GM23248 (cell line): ENCODE results near the gene ATP7B. TPM values are rescaled to one million over a fixed set of nuclear protein-coding genes. Genes with fewer than 3 reads are reported as not detected.

Source experiments
- DNase-seq: peaks from one replicate; pipeline ENCODE4 v3.0.0-alpha.2; 2015
- H2AFZ ChIP-seq: fragments of 200-600 bp; sonication (generic); 2 replicates; pipeline ENCODE4 v1.6.1; 2016; ENCODE audit warnings: antibody characterized with exemption
- H3F3A ChIP-seq: fragments of 200-600 bp; sonication (generic); 2 replicates; pipeline ENCODE4 v1.6.1; 2016; ENCODE audit warnings: mild to moderate bottlenecking, antibody characterized with exemption, mixed run types; ENCODE audit not compliant: insufficient read depth
- H3K27ac ChIP-seq: fragments of 200-600 bp; sonication (generic); 2 replicates; pipeline ENCODE4 v1.5.1; 2016; ENCODE audit warnings: mild to moderate bottlenecking
- H3K27me3 ChIP-seq: fragments of 200-600 bp; sonication (generic); replicated peaks from 2 replicates; pipeline ENCODE4 v1.6.1; 2016; ENCODE audit warnings: mild to moderate bottlenecking; ENCODE audit not compliant: insufficient read depth
- H3K36me3 ChIP-seq: fragments of 200-600 bp; sonication (generic); 2 replicates; pipeline ENCODE4 v1.6.1; 2016; ENCODE audit warnings: low read depth, mild to moderate bottlenecking
- H3K4me1 ChIP-seq: fragments of 200-600 bp; sonication (generic); 2 replicates; pipeline ENCODE4 v1.6.1; 2016; ENCODE audit warnings: mild to moderate bottlenecking; ENCODE audit not compliant: insufficient read depth
- H3K4me2 ChIP-seq: fragments of 200-600 bp; sonication (generic); one replicate; pipeline ENCODE4 v1.6.1; 2016; ENCODE audit warnings: mild to moderate bottlenecking; ENCODE audit not compliant: unreplicated experiment
- H3K4me3 ChIP-seq: fragments of 200-600 bp; sonication (generic); 2 replicates; pipeline ENCODE4 v1.5.1; 2016; ENCODE audit warnings: mild to moderate bottlenecking
- H3K79me2 ChIP-seq: fragments of 200-600 bp; sonication (generic); 2 replicates; pipeline ENCODE4 v1.6.1; 2016; ENCODE audit warnings: mild to moderate bottlenecking; ENCODE audit not compliant: insufficient read depth
- H3K9ac ChIP-seq: fragments of 200-600 bp; sonication (generic); 2 replicates; pipeline ENCODE4 v1.6.1; 2016; ENCODE audit warnings: mild to moderate bottlenecking
- H3K9me2 ChIP-seq: fragments of 200-600 bp; sonication (generic); 2 replicates; pipeline ENCODE4 v1.6.1; 2016; ENCODE audit warnings: mixed run types, mild to moderate bottlenecking, moderate library complexity; ENCODE audit not compliant: insufficient read depth
- H3K9me3 ChIP-seq: fragments of 200-600 bp; sonication (generic); one replicate; pipeline ENCODE4 v1.6.1; 2017; ENCODE audit warnings: low read depth
- H4K20me1 ChIP-seq: fragments of 200-600 bp; sonication (generic); 2 replicates; pipeline ENCODE4 v1.6.0; 2016; ENCODE audit not compliant: insufficient read depth
- EZH2 ChIP-seq: fragments of 200-600 bp; sonication (generic); IDR thresholded peaks from 2 replicates; pipeline ENCODE4 v1.6.1; 2018; ENCODE audit warnings: antibody characterized with exemption, mild to moderate bottlenecking; ENCODE audit not compliant: insufficient read depth, poor library complexity, severe bottlenecking
- EZH2phosphoT487 ChIP-seq: fragments of 200-600 bp; sonication (generic); IDR thresholded peaks from 2 replicates; pipeline ENCODE4 v1.6.1; 2018; ENCODE audit warnings: antibody characterized with exemption, moderate library complexity, mild to moderate bottlenecking, low read depth; ENCODE audit not compliant: insufficient read depth
- WGBS, 2 experiments: methylation state at CpG; one replicate each; pipeline ENCODE4 v1.1.6; 2015 to 2017; ENCODE audit warnings: low lambda C conversion rate in 2 of 2, low coverage in 1 of 2; ENCODE audit errors: missing lambda C conversion rate in 2 of 2; 5-methylcytosine and 5-hydroxymethylcytosine counted together
- in situ Hi-C: fragments of 300-500 bp; cut with MboI; formaldehyde crosslinking; loops from 2 replicates; pipeline ENCODE4 v1.15.0; 2020
- polyA plus RNA-seq: library from polyadenylated mRNA; unstranded; fragments of >200 nt; fragmentation: Nextera tagmentation; extraction: Ambion mirVana; gene quantifications from 2 replicates; pipeline ENCODE4 v1.2.1, GENCODE V29; 2016
- total RNA-seq: library from RNA; depleted of rRNA; stranded (reverse); fragments of >200 nt; shearing (Covaris generic); gene quantifications from 2 replicates; pipeline ENCODE4 v1.2.3, GENCODE V29; 2014

ATP7B gene
- total and polyA plus RNA-seq, 2 experiments from 2014 or later = 0.10 to 0.32 TPM

GRCh38 chr13:51922771-51923480 is 88.3 kb downstream of the ATP7B start:
- Histone ChIP-seq H3K9me2 (no peaks in the 10 kb centered on the region), H2AFZ (no peak overlapping the region), H3K36me3 (no peaks in the 10 kb centered on the region), H4K20me1 (no peaks in the 10 kb centered on the region), H3K4me1 (no peaks in the 10 kb centered on the region), H3K4me2 (no peak overlapping the region), H3F3A (no peaks in the 10 kb centered on the region), H3K27ac (no peak overlapping the region), H3K27me3 (peaks cover 12% of the 10 kb centered on the region), H3K79me2 (no peaks in the 10 kb centered on the region), H3K4me3 (no peak overlapping the region), H3K9ac (no peak overlapping the region), H3K9me3 (no peaks in the 10 kb centered on the region)
- no peak for DNase-seq
- 53 to 63% methylated on average over 10 of the region's 10 CpGs for WGBS, 2 experiments
- TF ChIP-seq EZH2 (no peak), EZH2phosphoT487 (no peak)
- in situ Hi-C loops = no loop called here

- Histone ChIP-seq H3K27me3 (peaks cover 12% of the 10 kb centered on the region; the same call in 1 of the 2 replicates), H3K4me2 (no peak overlapping the region), H3K9me3 (no peaks in the 10 kb centered on the region), H3K79me2 (no peaks in the 10 kb centered on the region), H3K9ac (no peak overlapping the region), H3F3A (no peaks in the 10 kb centered on the region), H4K20me1 (no peaks in the 10 kb centered on the region), H3K9me2 (no peaks in the 10 kb centered on the region), H2AFZ (no peak overlapping the region), H3K4me1 (no peaks in the 10 kb centered on the region), H3K4me3 (no peak overlapping the region), H3K36me3 (no peaks in the 10 kb centered on the region), H3K27ac (no peak overlapping the region)
- no peak for TF ChIP-seq EZH2
- no peak for TF ChIP-seq EZH2phosphoT487
- WGBS, 2 experiments = 66 to 68% methylated on average over 14 of the region's 14 CpGs
- in situ Hi-C loops = no loop called here
- DNase-seq = no peak
These were observed 89.2 kb downstream of the ATP7B start for GRCh38 chr13:51921790-51922740.

GRCh38 chr13:51920786-51921185 is 90.5 kb downstream of the ATP7B start:
- WGBS, 2 experiments = 65 to 69% methylated on average over 8 of the region's 8 CpGs
- no peak for DNase-seq
- in situ Hi-C loops = no loop called here
- no peak overlapping the region for H3K4me3 ChIP-seq
- no peak overlapping the region for H3K9ac ChIP-seq
- H2AFZ ChIP-seq = no peak overlapping the region
- no peaks in the 10 kb centered on the region for H3K4me1 ChIP-seq
- no peaks in the 10 kb centered on the region for H3K9me3 ChIP-seq
- no peaks in the 10 kb centered on the region for H4K20me1 ChIP-seq
- H3K79me2 ChIP-seq = no peaks in the 10 kb centered on the region
- no peaks in the 10 kb centered on the region for H3K9me2 ChIP-seq
- H3K27me3 ChIP-seq = peaks cover 12% of the 10 kb centered on the region; the same call in 1 of the 2 replicates
- no peak overlapping the region for H3K4me2 ChIP-seq
- no peak overlapping the region for H3K27ac ChIP-seq
- H3F3A ChIP-seq = no peaks in the 10 kb centered on the region
- TF ChIP-seq EZH2 (no peak), EZH2phosphoT487 (no peak)
- H3K36me3 ChIP-seq = no peaks in the 10 kb centered on the region

GRCh38 chr13:51920267-51920666 is 91.0 kb downstream of the ATP7B start:
- Histone ChIP-seq H3K4me1 (no peaks in the 10 kb centered on the region), H3K4me2 (no peak overlapping the region), H3K9me2 (no peaks in the 10 kb centered on the region), H3K27me3 (peaks cover 12% of the 10 kb centered on the region; the same call in 1 of the 2 replicates), H3F3A (no peaks in the 10 kb centered on the region), H3K79me2 (no peaks in the 10 kb centered on the region), H3K27ac (no peak overlapping the region), H3K4me3 (no peak overlapping the region), H3K36me3 (no peaks in the 10 kb centered on the region), H2AFZ (no peak overlapping the region), H3K9ac (no peak overlapping the region), H4K20me1 (no peaks in the 10 kb centered on the region), H3K9me3 (no peaks in the 10 kb centered on the region)
- WGBS, 2 experiments = 21 to 22% methylated on average over 3 of the region's 3 CpGs
- in situ Hi-C loops = no loop called here
- TF ChIP-seq EZH2 = no peak
- no peak for TF ChIP-seq EZH2phosphoT487
- DNase-seq = no peak
